Lung (tissue), 12 donors: ENCODE measurements around the gene NLRP6. TPM values are rescaled to one million over a fixed set of nuclear protein-coding genes. Genes with fewer than 3 reads are reported as not detected.
"Not testable (repeated sequence)": the region's sequence is repeated elsewhere in the genome, so short reads cannot be mapped to it uniquely, and the experiment has no call there.

ENCODE experiments used
- ATAC-seq: fragments of 200-7000 bp; cut with Tn5 transposase; one replicate; pipeline ENCODE4 v1.9.1; 2020; ENCODE audit warnings: moderate number of reproducible peaks; ENCODE audit not compliant: insufficient read depth, low FRiP score
- DNase-seq, 3 donors: peaks; one replicate each; pipeline ENCODE4 v3.0.0-alpha.2; 2013 to 2017
- H3K27ac ChIP-seq, 2 donors: one replicate each; pipeline ENCODE4 v1.5.1; 2013; ENCODE audit warnings: mild to moderate bottlenecking in 2 of 2, moderate library complexity in 2 of 2, control low read depth in 1 of 2, inconsistent platforms in 1 of 2, low read depth in 1 of 2, low read length in 1 of 2
- H3K27me3 ChIP-seq, 3 donors: one replicate each; pipeline ENCODE4 v1.5.1; 2013; ENCODE audit warnings: low read length in 2 of 3; ENCODE audit not compliant: control insufficient read depth in 3 of 3, insufficient read depth in 3 of 3
- H3K36me3 ChIP-seq, 4 donors: one replicate each; pipeline ENCODE4 v1.5.1; 2013; ENCODE audit warnings: low read length in 4 of 4, mild to moderate bottlenecking in 1 of 4, moderate library complexity in 1 of 4; ENCODE audit not compliant: control insufficient read depth in 4 of 4, insufficient read depth in 4 of 4
- H3K4me1 ChIP-seq, 5 donors: one replicate each; pipeline ENCODE4 v1.5.1; 2013; ENCODE audit warnings: low read length in 5 of 5, mild to moderate bottlenecking in 2 of 5, moderate library complexity in 1 of 5; ENCODE audit not compliant: control insufficient read depth in 5 of 5, insufficient read depth in 5 of 5
- H3K4me3 ChIP-seq: one replicate; pipeline ENCODE4 v1.5.1; 2013; ENCODE audit warnings: mild to moderate bottlenecking, control low read depth, moderate library complexity
- H3K9ac ChIP-seq, 2 donors: one replicate each; pipeline ENCODE4 v1.5.1; 2013; ENCODE audit warnings: low read length in 2 of 2, control low read depth in 1 of 2; ENCODE audit not compliant: insufficient read depth in 1 of 2
- H3K9me3 ChIP-seq, 4 donors: one replicate each; pipeline ENCODE4 v1.5.1; 2013; ENCODE audit warnings: low read length in 3 of 4, mild to moderate bottlenecking in 1 of 4, moderate library complexity in 1 of 4; ENCODE audit not compliant: control insufficient read depth in 4 of 4, insufficient read depth in 3 of 4
- WGBS, 2 donors: extraction: QIAGEN DNeasy Blood & Tissue Kit; methylation state at CpG; one replicate each; pipeline ENCODE4 v1.1.7; 2013; 5-methylcytosine and 5-hydroxymethylcytosine counted together
- polyA plus RNA-seq, 2 donors: library from polyadenylated mRNA; stranded (reverse); fragments of 200-250 nt; gene quantifications; one replicate each; pipeline ENCODE4 v1.2.1, GENCODE V29; 2013
- total RNA-seq, 2 donors: library from RNA; depleted of rRNA in 1 of 2; stranded (reverse); fragments of >200 nt in 1 of 2; gene quantifications; one replicate each; pipeline ENCODE4 v1.2.1, GENCODE V29; 2014 to 2021
- TF ChIP-seq, protein P1 (sequence below): IDR thresholded peaks from 2 replicates; pipeline ENCODE4 v1.5.1; 2012; ENCODE audit warnings: mild to moderate bottlenecking; ENCODE audit errors: control extremely low read depth, extremely low read depth
- donor health status: control.
- donor health status: control.
- donor health status: Bipolar disorder and iron deficiency.
- donor health status: healthy.
- donor health status: DM: yes; HTN: yes; CAD: no.

The NLRP6 gene
- total and polyA plus RNA-seq, 4 donors, result 0.08 to 9.6 (median 2.4) TPM

- 1 to 2% methylated on average over 62 of the region's 62 CpGs for WGBS, 2 donors
- ATAC-seq, result peak; percentile 95
- TF ChIP-seq, protein P1, sequence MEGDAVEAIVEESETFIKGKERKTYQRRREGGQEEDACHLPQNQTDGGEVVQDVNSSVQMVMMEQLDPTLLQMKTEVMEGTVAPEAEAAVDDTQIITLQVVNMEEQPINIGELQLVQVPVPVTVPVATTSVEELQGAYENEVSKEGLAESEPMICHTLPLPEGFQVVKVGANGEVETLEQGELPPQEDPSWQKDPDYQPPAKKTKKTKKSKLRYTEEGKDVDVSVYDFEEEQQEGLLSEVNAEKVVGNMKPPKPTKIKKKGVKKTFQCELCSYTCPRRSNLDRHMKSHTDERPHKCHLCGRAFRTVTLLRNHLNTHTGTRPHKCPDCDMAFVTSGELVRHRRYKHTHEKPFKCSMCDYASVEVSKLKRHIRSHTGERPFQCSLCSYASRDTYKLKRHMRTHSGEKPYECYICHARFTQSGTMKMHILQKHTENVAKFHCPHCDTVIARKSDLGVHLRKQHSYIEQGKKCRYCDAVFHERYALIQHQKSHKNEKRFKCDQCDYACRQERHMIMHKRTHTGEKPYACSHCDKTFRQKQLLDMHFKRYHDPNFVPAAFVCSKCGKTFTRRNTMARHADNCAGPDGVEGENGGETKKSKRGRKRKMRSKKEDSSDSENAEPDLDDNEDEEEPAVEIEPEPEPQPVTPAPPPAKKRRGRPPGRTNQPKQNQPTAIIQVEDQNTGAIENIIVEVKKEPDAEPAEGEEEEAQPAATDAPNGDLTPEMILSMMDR, result no peak
These were observed 41.1 kb upstream of the NLRP6 start, which contains the start of gene PSMD13 for GRCh38 chr11:236774-237767. Gene PSMD13 (plus strand): TSS chr11:236976. CDS start chr11:237050, 74 bp downstream.

GRCh38 chr11:238346-238745 is 39.9 kb upstream of the NLRP6 start:
- Histone ChIP-seq H3K4me1 (peaks cover 5 to 19% (median 15%) of the 10 kb centered on the region in 5 donors), H3K36me3 (peaks cover 7 to 13% (median 10%) of the 10 kb centered on the region in 4 donors)
- not testable (repeated sequence) for H3K9ac ChIP-seq, H3K4me3 ChIP-seq, H3K27ac ChIP-seq, H3K9me3 ChIP-seq, H3K27me3 ChIP-seq, DNase-seq, ATAC-seq
- WGBS, 2 donors, result 88 to 93% methylated on average over 7 of the region's 7 CpGs

More at GRCh38 chr11:236774-237767, 41.1 kb upstream of the NLRP6 start, which contains the start of gene PSMD13:
- Histone ChIP-seq H3K9ac (peak within 1 kb of the TSS; percentile 93 to 95), H3K4me3 (peak within 1 kb of the TSS; percentile 99), H3K27ac (peak within 1 kb of the TSS; percentile 98 to 99), H3K27me3 (no peaks in the 10 kb centered on the region), H3K36me3 (peaks cover 7 to 16% (median 11%) of the 10 kb centered on the region in 4 donors), H3K4me1 (peaks cover 5 to 19% (median 15%) of the 10 kb centered on the region in 5 donors), H3K9me3 (no peaks in the 10 kb centered on the region)
- DNase-seq, result peak; percentile 90 to 93 (median 90)

GRCh38 chr11:240315-240714 is 37.9 kb upstream of the NLRP6 start:
- no peak for ATAC-seq
- no peak overlapping the region for H3K9ac ChIP-seq
- DNase-seq, result no peak
- H3K27ac ChIP-seq, result no peak overlapping the region
- peaks cover 0 to 16% (median 12%) of the 10 kb centered on the region in 5 donors for H3K4me1 ChIP-seq
- H3K27me3 ChIP-seq, result no peaks in the 10 kb centered on the region
- H3K9me3 ChIP-seq, result no peaks in the 10 kb centered on the region
- peaks cover 12 to 25% (median 17%) of the 10 kb centered on the region in 4 donors for H3K36me3 ChIP-seq
- WGBS, 2 donors, result 63 to 71% methylated on average over 1 of the region's 1 CpG
- no peak overlapping the region for H3K4me3 ChIP-seq
- TF ChIP-seq, protein P1, result no peak

DNA sequence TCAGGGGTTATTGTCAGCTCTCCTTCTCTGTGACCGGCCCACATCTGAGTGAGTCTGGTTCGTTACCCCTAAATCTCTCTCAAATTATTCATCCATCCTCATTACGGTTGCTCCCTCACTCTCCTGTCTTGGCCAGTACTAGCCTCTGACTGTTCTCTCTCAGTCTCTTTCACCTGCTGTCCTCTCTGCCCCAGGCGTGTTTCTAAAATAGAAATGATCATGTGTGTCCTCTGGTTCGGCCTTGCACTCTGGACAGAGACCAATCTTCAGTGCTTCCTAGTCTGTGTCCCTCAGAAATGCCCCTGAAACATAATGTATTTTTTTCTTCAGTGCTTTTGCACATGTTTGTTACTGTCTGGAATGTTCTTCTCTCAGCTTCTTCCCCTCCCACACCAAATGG is 36.6 kb upstream of the NLRP6 start:
- WGBS, 2 donors, result 97% methylated on average over 5 of the region's 5 CpGs
- ATAC-seq, result no peak

More for the DNA sequence above, 36.6 kb upstream of the NLRP6 start:
- TF ChIP-seq, protein P1, result no peak
- Histone ChIP-seq H3K4me1 (peaks cover 0 to 11% (median 9%) of the 10 kb centered on the region in 5 donors), H3K27me3 (no peaks in the 10 kb centered on the region), H3K36me3 (peaks cover 19 to 33% (median 27%) of the 10 kb centered on the region in 4 donors), H3K4me3 (no peak overlapping the region), H3K27ac (peak overlapping the region in 1 of 2 donors; percentile 37), H3K9ac (no peak overlapping the region), H3K9me3 (no peaks in the 10 kb centered on the region)
- DNase-seq, result no peak
